Spinal cord (tissue), 10 donors: Measurements from ENCODE around the gene RAB7B. TPM values are rescaled to one million over a fixed set of nuclear protein-coding genes. Genes with fewer than 3 reads are reported as not detected.
A peak's percentile ranks its signal among the peaks of the same experiment; 100 is the strongest.
"Not testable (repeated sequence)": the region's sequence is repeated elsewhere in the genome, so short reads cannot be mapped to it uniquely, and the experiment has no call there.

Source experiments
- DNase-seq, 6 donors: peaks; one replicate each; pipeline versions ENCODE4 v3.0.0 to v3.0.0-alpha.2; 2013 to 2015; ENCODE audit warnings: low spot score in 6 of 6, low read depth in 4 of 6
- H3K27ac ChIP-seq: one replicate; pipeline ENCODE4 v1.5.1; 2013; ENCODE audit warnings: low read depth, low read length, control low read depth
- H3K27me3 ChIP-seq: one replicate; pipeline ENCODE4 v1.6.1; 2013; ENCODE audit warnings: low read length; ENCODE audit not compliant: control insufficient read depth, insufficient read depth
- H3K36me3 ChIP-seq: one replicate; pipeline ENCODE4 v1.6.1; 2013; ENCODE audit warnings: low read length; ENCODE audit not compliant: control insufficient read depth, insufficient read depth
- H3K4me1 ChIP-seq: one replicate; pipeline ENCODE4 v1.6.1; 2013; ENCODE audit warnings: low read length; ENCODE audit not compliant: control insufficient read depth, insufficient read depth
- H3K4me3 ChIP-seq: one replicate; pipeline ENCODE4 v1.5.1; 2013; ENCODE audit warnings: low read depth, low read length, control low read depth
- H3K9me3 ChIP-seq: one replicate; pipeline ENCODE4 v1.6.1; 2013; ENCODE audit warnings: low read length; ENCODE audit not compliant: control insufficient read depth, insufficient read depth
- WGBS: methylation state at CpG from one replicate; pipeline ENCODE4 v1.1.5; 2013; ENCODE audit warnings: missing lambda C conversion rate; ENCODE audit not compliant: insufficient coverage; 5-methylcytosine and 5-hydroxymethylcytosine counted together
- polyA plus RNA-seq, 2 donors: library from polyadenylated mRNA; unstranded; fragments of 120-200 nt; gene quantifications; one replicate each; pipeline ENCODE4 v1.2.1, GENCODE V29; 2013; ENCODE audit not compliant: insufficient read length in 2 of 2
- total RNA-seq, 2 donors: library from RNA; depleted of rRNA in 1 of 2; stranded (reverse); fragments of 120-200 nt in 1 of 2; fragments of >200 nt in 1 of 2; gene quantifications; one replicate each; pipeline versions ENCODE4 v1.2.3 to v1.2.4, GENCODE V29; 2013 to 2014
- donor health status: healthy.

Gene RAB7B
- total and polyA plus RNA-seq, 4 donors, result 5.4 to 7.5 (median 6.6) TPM

- WGBS, result 93% methylated on average over 7 of the region's 8 CpGs
- no peak for DNase-seq
- Histone ChIP-seq H3K27ac (no peak overlapping the region), H3K4me1 (peaks cover 36% of the 10 kb centered on the region), H3K27me3 (no peaks in the 10 kb centered on the region), H3K9me3 (no peaks in the 10 kb centered on the region), H3K4me3 (no peak overlapping the region), H3K36me3 (no peaks in the 10 kb centered on the region)
Measured at GRCh38 chr1:206000641-206001339, 2.4 kb downstream of the RAB7B start.

GRCh38 chr1:205998457-205999241, 4.5 kb downstream of the RAB7B start:
- Histone ChIP-seq H3K36me3 (no peaks in the 10 kb centered on the region), H3K27me3 (no peaks in the 10 kb centered on the region), H3K9me3 (no peaks in the 10 kb centered on the region), H3K4me3 (no peak overlapping the region), H3K27ac (no peak overlapping the region), H3K4me1 (peaks cover 35% of the 10 kb centered on the region)
- 69% methylated on average over 5 of the region's 13 CpGs for WGBS
- DNase-seq, result peak in 2 of 6 donors; percentile 8 to 45

- H3K4me1 ChIP-seq, result peaks cover 25% of the 10 kb centered on the region
- not testable (repeated sequence) for H3K4me3 ChIP-seq, DNase-seq, H3K27me3 ChIP-seq, H3K36me3 ChIP-seq, H3K27ac ChIP-seq, H3K9me3 ChIP-seq
- 100% methylated on average over 1 of the region's 1 CpG for WGBS
Measured at GRCh38 chr1:205996641-205997040, 6.6 kb downstream of the RAB7B start.

GRCh38 chr1:205994346-205994745, 8.8 kb downstream of the RAB7B start:
- no peaks in the 10 kb centered on the region for H3K9me3 ChIP-seq
- peak overlapping the region; percentile 84 for H3K27ac ChIP-seq
- no CpG with 5 or more reads among the region's 4 CpGs for WGBS
- H3K27me3 ChIP-seq, result no peaks in the 10 kb centered on the region
- peak in 5 of 6 donors; percentile 45 to 90 (median 63) for DNase-seq
- no peaks in the 10 kb centered on the region for H3K36me3 ChIP-seq
- no peak overlapping the region for H3K4me3 ChIP-seq
- peaks cover 22% of the 10 kb centered on the region for H3K4me1 ChIP-seq

- Histone ChIP-seq H3K4me1 (peaks cover 12% of the 10 kb centered on the region), H3K4me3 (no peak overlapping the region), H3K27ac (no peak overlapping the region), H3K9me3 (no peaks in the 10 kb centered on the region), H3K27me3 (no peaks in the 10 kb centered on the region), H3K36me3 (no peaks in the 10 kb centered on the region)
- no peak for DNase-seq
- WGBS, result no CpG with 5 or more reads among the region's 1 CpG
Measured at GRCh38 chr1:205993068-205993467, 10.1 kb downstream of the RAB7B start.

GRCh38 chr1:205992218-205992882, 10.8 kb downstream of the RAB7B start:
- no peak overlapping the region for H3K4me3 ChIP-seq
- no peak for DNase-seq
- no peaks in the 10 kb centered on the region for H3K36me3 ChIP-seq
- peaks cover 9% of the 10 kb centered on the region for H3K4me1 ChIP-seq
- no peaks in the 10 kb centered on the region for H3K9me3 ChIP-seq
- H3K27me3 ChIP-seq, result no peaks in the 10 kb centered on the region
- 90% methylated on average over 10 of the region's 14 CpGs for WGBS
- H3K27ac ChIP-seq, result no peak overlapping the region

- Histone ChIP-seq H3K27me3 (no peaks in the 10 kb centered on the region), H3K9me3 (no peaks in the 10 kb centered on the region), H3K27ac (no peak overlapping the region), H3K4me3 (no peak overlapping the region), H3K36me3 (no peaks in the 10 kb centered on the region), H3K4me1 (peaks cover 9% of the 10 kb centered on the region)
- WGBS, result 97% methylated on average over 4 of the region's 4 CpGs
- DNase-seq, result no peak
Measured at GRCh38 chr1:205991237-205991636, 12.0 kb downstream of the RAB7B start.

GRCh38 chr1:205990226-205990625, 13.0 kb downstream of the RAB7B start:
- 85% methylated on average over 2 of the region's 2 CpGs for WGBS
- no peak overlapping the region for H3K27ac ChIP-seq
- H3K4me1 ChIP-seq, result peaks cover 9% of the 10 kb centered on the region
- DNase-seq, result no peak
- no peaks in the 10 kb centered on the region for H3K9me3 ChIP-seq
- no peaks in the 10 kb centered on the region for H3K36me3 ChIP-seq
- no peaks in the 10 kb centered on the region for H3K27me3 ChIP-seq
- H3K4me3 ChIP-seq, result no peak overlapping the region

GRCh38 chr1:205989786-205990185, 13.4 kb downstream of the RAB7B start:
- 79% methylated on average over 3 of the region's 5 CpGs for WGBS
- Histone ChIP-seq H3K27me3 (no peaks in the 10 kb centered on the region), H3K36me3 (no peaks in the 10 kb centered on the region), H3K27ac (no peak overlapping the region), H3K4me3 (no peak overlapping the region), H3K4me1 (peaks cover 9% of the 10 kb centered on the region), H3K9me3 (no peaks in the 10 kb centered on the region)
- no peak for DNase-seq
